ENCODE measurements around the gene HOXC9. TPM values are rescaled to one million over a fixed set of nuclear protein-coding genes. Genes with fewer than 3 reads are reported as not detected.
A peak's percentile ranks its signal among the peaks of the same experiment; 100 is the strongest.

HOXC9 gene
- 0.86 and 7.4 TPM in 2 replicates for total RNA-seq

- TF ChIP-seq, protein P1, sequence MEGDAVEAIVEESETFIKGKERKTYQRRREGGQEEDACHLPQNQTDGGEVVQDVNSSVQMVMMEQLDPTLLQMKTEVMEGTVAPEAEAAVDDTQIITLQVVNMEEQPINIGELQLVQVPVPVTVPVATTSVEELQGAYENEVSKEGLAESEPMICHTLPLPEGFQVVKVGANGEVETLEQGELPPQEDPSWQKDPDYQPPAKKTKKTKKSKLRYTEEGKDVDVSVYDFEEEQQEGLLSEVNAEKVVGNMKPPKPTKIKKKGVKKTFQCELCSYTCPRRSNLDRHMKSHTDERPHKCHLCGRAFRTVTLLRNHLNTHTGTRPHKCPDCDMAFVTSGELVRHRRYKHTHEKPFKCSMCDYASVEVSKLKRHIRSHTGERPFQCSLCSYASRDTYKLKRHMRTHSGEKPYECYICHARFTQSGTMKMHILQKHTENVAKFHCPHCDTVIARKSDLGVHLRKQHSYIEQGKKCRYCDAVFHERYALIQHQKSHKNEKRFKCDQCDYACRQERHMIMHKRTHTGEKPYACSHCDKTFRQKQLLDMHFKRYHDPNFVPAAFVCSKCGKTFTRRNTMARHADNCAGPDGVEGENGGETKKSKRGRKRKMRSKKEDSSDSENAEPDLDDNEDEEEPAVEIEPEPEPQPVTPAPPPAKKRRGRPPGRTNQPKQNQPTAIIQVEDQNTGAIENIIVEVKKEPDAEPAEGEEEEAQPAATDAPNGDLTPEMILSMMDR (IDR thresholded peaks at IDR 0.05; ENCODE audit: insufficient read depth, low read depth, low read length), result no peak
- H3K4me3 ChIP-seq (ENCODE audit: low read depth, low read length), result peak within 1 kb of the TSS; percentile 83
- no peak for DNase-seq (ENCODE audit: low read depth)
Measured at GRCh38 chr12:54000116-54001114, at the start of gene HOXC9. HOXC9 (plus strand) TSS chr12:54000161; CDS start chr12:54000189, 28 bp downstream.

DNA sequence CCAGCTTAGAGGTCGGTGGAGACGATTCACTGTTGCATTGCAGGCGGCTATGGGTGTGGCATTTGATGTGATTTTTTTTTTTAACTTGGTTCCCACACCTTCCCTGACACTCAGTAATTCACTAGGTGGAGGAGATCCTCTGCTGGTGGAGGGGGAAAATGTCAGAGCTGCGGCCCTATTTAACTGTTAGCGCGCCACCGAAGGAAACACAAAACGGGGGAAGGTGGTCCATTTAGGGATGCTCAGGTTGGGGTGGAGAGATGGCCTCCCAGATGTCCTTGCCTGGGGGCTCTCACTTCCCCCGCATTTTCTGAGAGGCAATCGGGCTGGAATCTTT is 49.6 kb upstream of the HOXC9 start:
- TF ChIP-seq, protein P1 (IDR thresholded peaks at IDR 0.05; ENCODE audit: insufficient read depth, low read depth, low read length), result no peak
- DNase-seq (ENCODE audit: low read depth), result no peak
- no peak overlapping the region for H3K4me3 ChIP-seq (ENCODE audit: low read depth, low read length)

- TF ChIP-seq, protein P1 (IDR thresholded peaks at IDR 0.05; ENCODE audit: insufficient read depth, low read depth, low read length), result no peak
- no peak overlapping the region for H3K4me3 ChIP-seq (ENCODE audit: low read depth, low read length)
- no peak for DNase-seq (ENCODE audit: low read depth)
Measured at GRCh38 chr12:53950789-53951576, 49.0 kb upstream of the HOXC9 start.

DNA sequence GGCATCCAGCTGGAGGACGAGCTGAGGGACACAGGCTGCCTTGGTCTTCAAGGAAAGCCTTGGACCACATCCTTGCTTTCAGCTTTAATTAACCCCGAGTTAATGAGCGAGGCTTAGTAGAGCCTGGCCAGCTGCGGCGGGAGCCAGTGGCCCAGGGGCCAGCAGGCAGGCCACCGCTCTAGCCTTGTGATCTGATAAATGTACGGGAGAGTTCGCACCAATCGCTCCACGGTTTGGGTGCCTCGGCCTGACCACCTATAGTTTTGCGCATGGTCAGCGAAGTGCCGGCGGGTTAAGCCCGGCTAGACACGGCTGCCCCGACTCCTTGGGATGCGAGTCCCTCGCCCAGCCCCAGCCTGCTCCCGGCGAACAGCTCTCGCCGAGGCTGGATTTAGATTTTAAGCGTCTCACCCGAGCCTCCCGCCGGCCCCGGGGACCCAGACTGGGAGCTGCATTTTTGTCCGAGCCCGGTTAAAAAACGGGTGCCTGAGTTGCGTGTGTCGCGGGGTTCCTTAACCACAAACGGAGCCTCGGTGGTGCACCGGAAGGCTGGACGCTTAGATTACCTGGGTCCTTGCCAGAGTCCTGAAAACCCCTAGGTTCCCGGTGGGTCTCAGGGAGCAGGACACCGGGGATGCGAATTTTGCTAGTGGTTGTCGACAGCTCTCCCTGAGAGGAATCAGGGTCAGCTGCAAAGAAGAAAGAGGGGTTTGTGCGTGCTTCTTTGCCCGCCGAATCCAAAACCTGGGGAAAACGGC is 48.2 kb upstream of the HOXC9 start:
- H3K4me3 ChIP-seq (ENCODE audit: low read depth, low read length), result no peak overlapping the region
- DNase-seq (ENCODE audit: low read depth), result no peak
- TF ChIP-seq, protein P1 (IDR thresholded peaks at IDR 0.05; ENCODE audit: insufficient read depth, low read depth, low read length), result no peak

GRCh38 chr12:53952335-53952694 is 47.6 kb upstream of the HOXC9 start:
- DNase-seq (ENCODE audit: low read depth), result no peak
- TF ChIP-seq, protein P1 (IDR thresholded peaks at IDR 0.05; ENCODE audit: insufficient read depth, low read depth, low read length), result no peak
- no peak overlapping the region for H3K4me3 ChIP-seq (ENCODE audit: low read depth, low read length)
